Stimulated activated CD8-positive, alpha-beta memory T cell treated with anti-CD3 and anti-CD28 coated beads, Interleukin-15, amount 100 ng/mL, for 48 hours (primary cell): ENCODE results near the gene RASAL2.
"Not testable (repeated sequence)": the region's sequence is repeated elsewhere in the genome, so short reads cannot be mapped to it uniquely, and the experiment has no call there.

Source experiments
- DNase-seq, 2 donors: peaks; one replicate each; pipeline ENCODE4 v3.0.0-alpha.2; 2020; ENCODE audit warnings: low read depth in 2 of 2

RASAL2 gene

DNA sequence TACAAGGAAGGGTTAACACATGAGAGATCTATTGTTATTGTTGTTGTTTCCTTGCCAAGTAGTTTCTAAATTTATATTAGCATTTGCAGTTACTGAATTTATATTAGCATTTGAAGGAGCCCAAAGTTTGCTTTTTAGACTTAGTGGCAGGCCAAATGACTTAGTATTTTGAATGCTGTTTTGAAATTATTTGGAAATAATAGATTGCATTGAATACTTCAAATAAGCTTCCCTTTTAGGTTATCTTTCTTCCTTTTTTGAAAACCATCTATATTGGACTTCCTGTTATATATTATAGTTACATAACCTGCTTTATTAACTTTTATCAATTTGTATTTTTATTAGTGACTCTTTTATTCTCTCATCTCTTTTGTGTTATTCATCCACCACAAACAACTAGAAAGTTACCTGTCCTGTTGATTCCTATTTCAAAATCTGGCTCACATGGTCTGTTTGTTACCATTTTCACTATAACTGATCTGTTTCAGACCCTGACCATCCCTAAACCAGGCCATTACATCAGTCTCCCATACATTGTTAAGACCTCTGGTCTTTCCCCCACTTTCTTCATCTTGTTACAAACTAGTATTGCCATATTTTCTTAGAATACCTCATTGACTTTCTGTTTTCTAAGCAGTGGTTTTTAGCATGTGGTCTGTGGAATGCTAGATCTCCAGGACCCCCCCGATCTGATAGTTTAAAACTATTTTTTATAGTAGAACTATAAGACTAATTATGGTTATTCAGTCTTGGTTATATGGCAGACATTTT is 185.2 kb downstream of the RASAL2 start:
- DNase-seq, result no peak

DNA sequence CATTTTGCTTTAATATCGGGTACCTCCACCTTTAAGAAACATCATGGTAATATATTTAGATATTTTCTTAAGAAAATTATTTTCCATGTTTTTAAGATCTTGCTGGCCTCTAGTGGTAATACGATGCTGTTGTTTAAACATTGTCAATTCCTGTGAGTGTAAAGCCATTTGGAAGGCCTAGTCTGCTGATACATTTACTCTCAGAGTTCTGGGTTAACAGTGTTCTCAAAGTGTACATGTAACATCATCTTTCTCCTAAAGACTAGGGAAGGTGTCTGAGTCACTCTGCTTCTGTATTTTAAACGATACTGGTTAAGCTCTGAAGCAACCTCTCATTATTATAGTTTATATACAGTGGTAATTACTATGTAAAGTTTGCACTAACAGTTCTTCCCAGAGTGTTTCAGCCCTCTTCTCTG is 189.1 kb downstream of the RASAL2 start:
- no peak for DNase-seq

DNA sequence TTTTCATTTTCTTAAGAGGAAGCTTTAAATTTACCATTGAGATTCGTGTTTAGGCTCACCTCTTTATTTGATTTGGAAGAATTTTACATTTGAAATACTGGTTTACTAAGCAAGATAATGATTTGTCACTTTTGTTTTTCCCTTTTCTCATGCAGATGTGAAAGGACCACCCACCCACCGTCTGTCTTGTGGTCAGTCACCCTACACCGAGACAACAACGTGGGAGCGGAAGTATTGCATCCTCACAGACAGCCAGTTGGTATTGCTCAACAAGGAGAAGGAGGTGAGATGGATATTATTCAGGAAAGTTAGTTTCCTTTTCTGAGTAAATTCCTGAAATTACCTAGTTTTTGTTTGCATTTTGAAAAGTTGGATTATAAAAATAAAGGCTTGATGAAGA is 189.5 kb downstream of the RASAL2 start:
- DNase-seq, result no peak

DNA sequence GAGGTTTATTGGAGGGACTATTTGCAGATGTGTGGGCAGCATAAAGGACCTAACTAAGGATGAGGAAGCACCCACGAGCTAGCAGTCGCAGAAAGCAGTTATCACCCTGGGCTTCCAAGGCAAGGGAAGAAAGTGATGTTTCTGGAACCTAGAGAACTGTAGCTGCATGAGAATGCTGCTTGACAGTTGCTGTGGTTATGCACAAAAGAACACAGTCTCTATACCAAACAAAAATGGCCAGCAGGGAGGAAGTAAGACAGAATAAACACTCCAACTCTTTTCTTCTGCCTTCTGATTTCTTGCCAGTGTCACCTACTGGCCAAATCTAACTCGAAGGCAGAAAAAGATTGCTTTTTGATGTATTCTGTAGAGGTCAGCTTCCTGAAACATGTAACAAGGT is 190.2 kb downstream of the RASAL2 start:
- no peak for DNase-seq

DNA sequence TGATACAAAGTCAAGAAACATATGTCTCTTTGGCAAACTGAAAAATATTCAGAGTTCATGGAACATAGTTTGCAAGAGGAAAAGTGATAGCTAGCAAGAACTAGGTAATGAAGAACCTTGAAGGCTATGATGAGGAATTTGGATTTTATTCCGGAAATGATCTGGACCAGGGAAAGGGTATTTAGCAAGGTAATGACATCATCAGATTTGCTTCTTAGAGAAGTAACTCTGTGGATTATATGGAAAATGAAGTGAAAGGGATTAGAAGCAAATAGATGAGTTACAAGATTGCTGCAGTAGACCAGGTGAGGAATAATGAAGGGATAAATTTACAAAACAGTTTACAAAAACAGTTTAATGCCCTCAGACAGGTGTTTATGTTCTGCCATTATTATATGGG is 197.3 kb downstream of the RASAL2 start:
- DNase-seq, result no peak

DNA sequence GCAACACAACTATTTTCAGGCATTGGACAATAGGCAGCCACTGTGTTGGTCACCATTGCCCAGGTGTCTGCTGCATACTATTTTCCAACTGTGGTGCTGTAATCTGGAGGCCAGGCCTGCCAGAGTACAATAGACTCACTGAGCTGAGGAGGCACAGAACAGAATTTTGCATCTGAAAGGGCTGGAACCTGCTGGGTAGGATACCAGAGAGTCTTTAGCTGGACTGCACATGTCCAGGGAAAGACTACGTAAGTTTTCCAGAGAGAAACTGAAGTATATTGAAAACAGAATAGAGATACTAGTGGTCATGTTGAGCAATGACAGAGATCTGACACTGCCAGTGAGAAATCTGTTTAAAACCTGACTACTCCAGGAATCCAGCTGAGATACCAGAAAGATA is 200.8 kb downstream of the RASAL2 start:
- no peak for DNase-seq

DNA sequence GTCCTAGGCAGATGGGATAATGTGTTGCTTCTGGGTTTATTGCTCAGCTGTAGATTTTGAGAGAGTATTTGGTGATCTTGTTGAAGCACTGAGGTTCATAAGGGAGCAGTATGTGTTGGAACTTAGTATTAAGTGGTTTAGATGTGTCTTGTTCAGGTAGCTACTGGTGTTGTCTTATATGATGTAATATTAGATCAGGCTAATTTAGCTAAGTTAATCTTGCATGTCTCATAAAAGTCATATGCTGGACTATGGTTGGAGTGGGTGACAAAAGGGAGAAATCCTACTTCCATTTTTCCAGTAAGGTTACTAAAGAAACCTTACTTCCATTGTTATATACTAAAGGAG is 206.4 kb downstream of the RASAL2 start:
- no peak for DNase-seq

DNA sequence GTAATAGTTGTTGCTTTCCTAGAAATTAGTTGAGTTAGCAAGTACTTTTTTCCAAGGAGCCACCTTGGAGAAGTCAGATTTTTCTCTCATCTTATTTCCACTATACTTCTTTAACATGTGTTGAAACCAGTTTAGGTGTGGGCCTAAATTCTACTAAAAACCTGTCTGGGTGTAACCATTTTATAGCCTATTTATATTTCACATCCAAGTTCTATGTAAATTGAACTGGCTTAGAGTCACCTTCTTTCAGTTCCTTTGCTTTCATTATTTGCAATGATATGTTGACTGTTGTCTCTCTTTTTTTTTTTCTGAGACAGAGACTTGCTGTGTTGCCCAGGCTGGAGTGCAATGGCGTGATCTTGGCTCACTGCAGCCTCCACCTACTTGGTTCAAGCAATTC is 207.2 kb downstream of the RASAL2 start:
- DNase-seq, result no peak

DNA sequence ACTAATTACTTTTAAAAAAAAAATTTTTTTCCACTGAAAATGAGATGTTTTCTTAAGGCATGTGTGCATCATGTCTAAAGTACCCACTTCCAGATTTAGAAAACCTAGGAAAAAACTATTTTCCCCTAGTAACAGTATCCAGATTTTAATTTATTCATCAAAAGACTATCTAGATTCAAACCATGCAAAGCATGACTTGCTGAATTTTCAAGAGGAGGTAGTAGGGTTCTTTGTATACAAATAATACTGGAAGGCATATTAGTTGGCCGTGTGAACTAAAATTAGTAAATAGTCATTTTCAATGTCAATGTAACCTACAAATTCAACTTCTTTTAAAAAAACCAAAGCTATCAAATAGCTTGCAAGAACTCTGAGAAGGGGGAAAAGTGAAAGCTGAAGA is 213.4 kb downstream of the RASAL2 start:
- no peak for DNase-seq

DNA sequence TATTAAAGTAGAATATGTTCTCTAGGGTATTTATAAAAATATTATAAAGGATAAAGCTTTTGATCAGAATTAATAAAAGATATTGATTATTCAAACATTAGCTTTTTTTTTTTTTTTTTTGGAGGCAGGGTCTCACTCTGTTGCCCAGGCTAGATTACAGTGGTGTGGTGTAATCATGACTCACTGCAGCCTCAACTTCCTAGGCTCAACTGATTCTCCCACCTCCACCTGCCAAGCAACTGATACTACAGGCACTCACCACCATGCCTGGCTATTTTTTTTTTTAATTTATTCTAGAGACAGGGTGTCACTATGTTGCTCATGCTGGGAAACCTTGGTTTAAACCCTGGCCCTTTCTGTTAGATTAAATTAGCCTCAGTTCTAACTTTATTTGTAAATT is 214.5 kb downstream of the RASAL2 start:
- no peak for DNase-seq

DNA sequence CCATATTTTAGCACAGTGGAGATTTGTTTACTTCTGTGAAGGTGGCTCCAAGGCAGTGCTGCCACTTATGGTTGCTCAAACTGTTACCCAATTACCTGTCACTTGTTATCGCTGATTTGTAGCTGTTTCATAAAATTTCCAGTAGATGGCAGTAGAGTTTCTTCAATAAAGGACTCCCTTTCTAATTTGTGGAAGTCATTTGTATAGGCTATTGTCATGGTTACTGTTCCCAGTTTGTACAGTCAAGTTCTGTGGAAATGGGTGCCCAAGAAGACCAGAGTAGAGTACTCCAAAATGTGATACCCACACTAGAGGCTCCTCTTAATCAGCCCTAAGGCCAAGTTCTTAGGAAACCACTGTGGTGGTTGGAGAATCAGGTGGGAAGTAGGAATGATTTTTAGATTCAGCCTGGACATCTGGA is 216.8 kb downstream of the RASAL2 start:
- no peak for DNase-seq

DNA sequence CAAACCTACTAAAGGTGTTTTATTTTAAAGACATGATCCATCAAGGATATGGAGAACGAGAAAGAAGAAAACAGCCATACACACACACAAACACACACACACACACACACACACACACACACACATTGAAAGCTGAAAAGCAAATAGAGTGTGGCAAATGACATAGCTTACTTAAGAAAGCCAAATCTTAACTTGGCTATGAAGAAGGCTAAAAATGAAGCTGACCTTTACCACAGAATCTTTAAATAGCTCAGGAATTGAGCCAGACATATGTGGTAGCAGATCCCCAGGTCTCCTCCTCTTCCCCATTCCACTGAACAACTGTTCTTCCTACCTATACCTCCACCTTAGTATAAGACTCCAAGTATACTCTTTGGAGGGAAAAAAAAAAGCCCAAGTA is 217.3 kb downstream of the RASAL2 start:
- DNase-seq, result no peak

DNA sequence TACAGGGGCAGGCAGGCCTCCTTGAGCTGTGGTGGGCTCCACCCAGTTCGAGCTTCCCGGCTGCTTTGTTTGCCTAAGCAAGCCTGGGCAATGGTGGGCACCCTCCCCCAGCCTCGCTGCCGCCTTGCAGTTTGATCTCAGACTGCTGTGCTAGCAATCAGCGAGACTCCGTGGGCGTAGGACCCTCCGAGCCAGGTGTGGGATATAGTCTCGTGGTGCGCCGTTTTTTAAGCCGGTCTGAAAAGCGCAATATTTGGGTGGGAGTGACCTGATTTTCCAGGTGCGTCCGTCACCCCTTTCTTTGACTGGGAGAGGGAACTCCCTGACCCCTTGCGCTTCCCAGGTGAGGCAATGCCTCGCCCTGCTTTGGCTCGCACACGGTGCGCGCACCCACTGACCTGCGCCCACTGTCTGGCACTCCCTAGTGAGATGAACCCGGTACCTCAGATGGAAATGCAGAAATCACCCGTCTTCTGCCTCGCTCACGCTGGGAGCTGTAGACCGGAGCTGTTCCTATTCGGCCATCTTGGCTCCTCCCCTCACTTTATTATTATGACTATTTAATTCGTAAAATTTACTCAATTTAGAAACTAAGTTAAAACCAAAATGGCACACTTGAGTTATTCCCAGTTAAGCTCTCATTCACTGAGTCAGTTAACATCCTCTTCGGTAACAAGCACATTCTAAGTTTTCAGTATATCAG is 226.5 kb downstream of the RASAL2 start:
- not testable (repeated sequence) for DNase-seq

DNA sequence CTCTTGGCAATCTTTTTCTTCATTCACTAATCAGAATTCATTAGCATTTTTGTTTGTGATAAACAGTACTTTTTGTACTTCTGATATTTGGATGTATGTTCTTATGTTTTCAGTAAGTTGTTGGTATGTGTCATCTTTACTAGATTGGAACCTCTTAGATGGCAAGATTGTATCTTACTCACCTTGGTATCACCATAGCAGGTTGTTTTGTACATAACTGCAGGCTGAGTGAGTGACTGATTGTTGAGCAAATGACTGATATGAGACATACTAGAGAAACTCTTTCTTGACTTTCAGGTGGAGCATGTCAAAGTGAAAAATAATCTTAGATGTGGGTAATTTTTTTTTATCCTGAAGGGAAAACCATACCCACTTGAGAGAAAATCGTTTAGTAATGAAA is 229.2 kb downstream of the RASAL2 start:
- no peak for DNase-seq

DNA sequence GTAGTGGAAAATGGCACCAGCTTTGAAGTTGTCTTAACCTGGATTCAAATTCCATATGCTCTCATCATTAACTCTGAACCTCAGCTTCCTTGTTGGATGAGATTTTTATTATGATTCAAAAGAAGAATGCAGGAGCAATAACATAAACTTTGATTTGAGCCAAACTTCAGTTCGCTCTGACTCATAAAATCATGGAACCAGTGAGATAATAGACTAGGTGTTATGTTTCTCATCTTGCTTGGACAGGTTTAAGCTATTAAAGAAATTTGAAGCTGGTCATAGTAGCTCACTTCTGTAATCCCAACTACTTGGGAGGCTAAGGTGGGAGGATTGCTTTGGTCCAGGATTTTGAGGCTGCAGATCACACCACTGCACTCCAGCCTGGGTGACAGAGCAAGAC is 230.1 kb downstream of the RASAL2 start:
- DNase-seq, result no peak

DNA sequence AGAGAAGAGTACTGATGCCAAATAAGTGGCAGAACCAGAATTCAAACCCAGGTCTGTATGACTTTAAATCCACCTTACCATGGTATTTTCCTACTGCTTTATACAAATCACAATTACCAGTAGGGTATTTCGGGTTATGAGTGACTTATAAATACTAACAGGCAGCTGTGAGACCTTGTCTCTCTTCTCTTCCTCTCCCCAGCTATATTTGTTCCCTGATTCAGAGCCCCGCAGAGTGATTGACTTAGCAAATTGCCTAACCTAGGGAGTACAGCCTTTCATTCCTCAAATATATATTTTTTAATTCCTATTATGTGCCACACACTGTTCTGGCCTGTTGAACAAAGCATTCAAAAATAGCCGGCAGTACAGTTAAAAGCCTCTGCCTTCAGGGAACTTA is 234.8 kb downstream of the RASAL2 start:
- DNase-seq, result no peak

DNA sequence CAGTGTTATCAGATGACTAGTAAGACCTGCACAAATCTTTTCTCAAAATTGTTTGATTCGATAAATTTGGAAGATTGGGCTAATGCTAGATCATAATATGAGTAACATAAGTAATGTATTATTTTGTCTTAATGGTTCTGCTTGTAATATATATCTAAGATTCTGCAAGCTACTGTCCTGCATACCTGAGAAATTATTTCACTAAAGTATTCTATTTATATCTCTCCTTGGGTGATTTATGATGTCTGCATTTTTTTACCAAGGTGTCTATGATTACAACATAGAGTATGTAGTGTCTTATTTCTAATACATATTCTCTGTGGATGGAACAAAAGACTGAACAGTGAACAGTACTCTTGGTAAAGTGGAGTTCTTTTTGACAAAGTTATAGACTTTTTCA is 236.2 kb downstream of the RASAL2 start:
- DNase-seq, result no peak

DNA sequence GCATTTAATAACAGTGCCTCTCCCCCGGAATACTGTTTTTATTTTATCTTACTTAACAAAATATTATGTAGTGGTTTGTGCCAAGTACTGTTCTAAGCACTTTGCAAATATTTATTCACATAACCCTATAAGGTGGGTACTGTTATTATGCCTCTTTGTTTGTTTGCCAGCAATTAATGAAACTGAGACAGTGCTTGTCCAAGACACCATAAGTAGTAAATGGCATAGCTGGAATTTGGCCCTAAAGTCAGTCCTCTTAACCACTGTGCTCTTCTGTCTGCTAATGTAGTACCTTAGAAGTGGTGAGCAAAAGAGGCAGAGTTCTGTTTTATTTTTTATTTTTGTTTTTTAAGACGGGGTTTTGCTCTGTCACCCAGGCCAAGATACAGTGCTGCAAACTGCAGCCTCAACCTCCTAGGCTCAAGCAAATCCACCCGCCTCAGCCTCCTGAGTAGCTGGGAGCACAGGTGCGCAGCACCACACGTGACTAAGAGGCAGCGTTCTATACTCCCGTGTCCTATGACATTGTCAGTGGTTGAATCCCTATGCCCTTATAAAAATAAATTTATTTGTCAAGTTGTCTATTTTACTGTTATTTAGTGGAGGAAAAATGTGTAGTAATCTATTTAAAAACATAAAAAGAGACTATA is 237.1 kb downstream of the RASAL2 start:
- DNase-seq, result no peak

DNA sequence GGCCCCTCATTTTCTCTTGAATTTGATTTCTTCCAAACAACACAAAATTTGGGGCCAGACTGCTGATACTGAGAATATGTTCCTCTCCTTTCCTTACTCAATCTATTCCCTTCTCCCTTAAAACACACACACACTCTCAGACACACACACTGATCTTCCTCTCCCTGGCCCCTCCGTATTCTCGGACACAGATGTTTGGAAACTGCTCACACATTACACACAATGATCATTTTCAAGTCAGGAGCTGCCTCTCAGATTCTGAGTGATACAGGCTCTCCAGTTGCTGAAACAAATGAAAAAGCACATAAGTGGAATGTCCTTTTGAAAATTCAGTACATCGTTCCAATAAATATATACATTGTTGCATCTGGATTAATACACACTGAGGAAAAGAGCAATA is 241.5 kb downstream of the RASAL2 start:
- DNase-seq, result no peak

DNA sequence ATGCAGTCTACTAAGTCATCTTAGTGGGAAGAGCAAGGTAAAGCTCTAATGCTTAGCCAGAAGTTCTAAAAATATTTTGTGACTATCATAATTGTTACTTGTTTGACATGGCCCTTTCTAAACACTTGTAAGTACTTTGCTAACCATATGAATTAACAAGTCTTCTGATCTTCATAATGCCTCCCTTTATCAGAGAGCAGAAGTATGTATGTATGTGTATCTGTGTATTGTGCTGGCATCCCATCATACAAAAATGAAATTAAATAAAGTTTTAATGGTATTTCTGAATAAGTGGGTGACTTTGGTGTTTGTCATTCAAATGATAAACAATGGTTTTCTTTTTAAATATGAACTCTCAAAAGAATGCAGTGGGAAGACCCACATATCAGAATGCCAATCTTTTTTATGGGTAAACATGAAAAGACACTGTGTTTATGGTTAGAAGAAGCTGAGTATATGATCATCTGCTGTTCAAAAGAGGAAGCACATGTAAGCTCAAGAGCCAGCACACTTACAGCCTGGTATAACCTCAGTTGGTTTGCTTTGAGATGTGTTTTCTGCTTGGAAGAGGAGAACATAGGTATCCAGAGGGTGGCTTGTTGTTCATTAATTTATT is 243.3 kb downstream of the RASAL2 start:
- DNase-seq, result no peak

DNA sequence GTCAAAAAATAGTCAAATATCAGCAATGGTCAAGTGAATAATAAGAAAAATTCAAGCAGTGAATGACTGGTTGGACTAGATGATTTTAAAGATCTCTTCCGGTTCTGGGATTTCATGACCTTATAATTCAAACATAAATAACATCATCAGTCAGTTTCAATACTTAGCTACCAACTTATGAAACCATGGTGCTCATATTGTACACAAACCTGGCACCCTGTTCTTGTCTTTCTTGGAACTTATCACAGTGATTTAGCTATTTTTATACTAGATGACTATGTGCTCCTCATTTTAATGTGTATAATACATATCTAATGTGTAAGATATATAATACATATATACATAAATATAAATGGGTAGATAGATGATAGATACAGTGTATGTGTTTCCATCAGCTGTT is 245.9 kb downstream of the RASAL2 start:
- no peak for DNase-seq

DNA sequence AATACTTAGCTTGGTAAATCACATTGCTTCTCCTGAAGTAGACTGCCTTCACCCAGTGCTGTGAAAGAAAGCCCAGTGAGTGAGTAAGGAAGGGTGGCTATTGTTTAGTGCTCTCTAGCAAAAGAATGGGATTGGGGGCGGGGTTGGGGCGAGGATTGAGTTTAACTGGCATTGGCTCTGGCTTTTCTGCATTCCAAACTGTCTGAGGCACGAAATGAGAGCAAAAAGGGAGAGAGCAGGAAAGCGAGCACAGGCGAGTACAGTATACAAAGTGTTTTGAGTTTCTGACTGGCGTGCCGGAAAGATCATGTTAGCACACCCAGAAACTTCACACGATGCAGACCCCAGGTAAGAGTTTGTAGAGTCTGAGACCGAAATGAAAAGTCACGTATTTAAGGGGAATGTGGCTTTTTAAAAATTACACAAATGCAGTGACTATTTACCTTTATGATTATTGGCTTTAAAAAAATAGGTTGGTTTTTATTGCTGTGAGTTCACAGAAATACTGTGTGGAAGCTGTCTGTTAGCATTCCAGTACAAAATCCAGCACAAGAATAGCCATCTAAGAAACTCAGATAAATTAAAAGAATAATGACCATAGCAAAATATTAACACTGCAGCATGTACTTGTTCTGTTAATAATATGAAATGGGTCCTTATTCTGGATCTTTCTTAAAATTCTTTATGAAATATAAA is 247.5 kb downstream of the RASAL2 start:
- DNase-seq, result no peak
